ENCODE data around the gene MATN1. TPM values are rescaled to one million over a fixed set of nuclear protein-coding genes. Genes with fewer than 3 reads are reported as not detected.

MATN1 gene
- polyA plus RNA-seq, 1 donor (not counting 4 experiments of a cell fraction or from before 2014, with no cell fraction given), result 0.05 TPM

- H2AFZ ChIP-seq (ENCODE audit: control insufficient read depth, low read length), result no peak overlapping the region
- DNase-seq (ENCODE audit: low read depth, low spot score) (no peak), FAIRE-seq (no peak)
- no peaks in the 10 kb centered on the region for H3K9me3 ChIP-seq (ENCODE audit: control insufficient read depth, low read depth, low read length)
- no peaks in the 10 kb centered on the region for H3K79me2 ChIP-seq (ENCODE audit: control insufficient read depth, insufficient read depth, low read length)
- no peaks in the 10 kb centered on the region for H3K36me3 ChIP-seq (ENCODE audit: control insufficient read depth in 2 of 2, extremely low read depth in 1 of 2, insufficient read depth in 2 of 2, low read length in 2 of 2)
- no peaks in the 10 kb centered on the region for H3K9me1 ChIP-seq (ENCODE audit: control insufficient read depth, extremely low read depth, insufficient read depth, low read length)
- no peaks in the 10 kb centered on the region for H4K20me1 ChIP-seq (ENCODE audit: control insufficient read depth, extremely low read depth, insufficient read depth, low read length)
- no peak overlapping the region for H3K27ac ChIP-seq (ENCODE audit: control insufficient read depth, insufficient read depth, low read length)
- no peaks in the 10 kb centered on the region for H3K4me1 ChIP-seq (ENCODE audit: control insufficient read depth, extremely low read depth, insufficient read depth, low read length)
- H3K9ac ChIP-seq (ENCODE audit: control insufficient read depth, extremely low read depth, insufficient read depth, low read length), result no peak overlapping the region
- dilution Hi-C loops (cut with MboI; ENCODE audit: extremely low pct_ligation_motif_present, low sequenced_read_pairs), result no loop called here
- TF ChIP-seq CTCF (optimal IDR thresholded peaks at IDR 0.05 in 1 of 3, IDR thresholded peaks at IDR 0.05 in 1 of 3, conservative IDR thresholded peaks at IDR 0.05 in 1 of 3; ENCODE audit: extremely low read depth in 1 of 3, insufficient read depth in 2 of 3, low read length in 3 of 3) (no peak), EZH2 (IDR thresholded peaks at IDR 0.05; ENCODE audit: low read length) (no peak)
- no peak overlapping the region for H3K4me3 ChIP-seq (ENCODE audit: control insufficient read depth in 2 of 3, extremely low read depth in 1 of 3, insufficient read depth in 2 of 3, low read depth in 1 of 3, low read length in 3 of 3)
- H3K27me3 ChIP-seq (ENCODE audit: control insufficient read depth, extremely low read depth, insufficient read depth, low read length), result no peaks in the 10 kb centered on the region
- no peak overlapping the region for H3K4me2 ChIP-seq (ENCODE audit: control insufficient read depth, extremely low read depth, insufficient read depth, low read depth, low read length)
Observed at GRCh38 chr1:30731109-30731805, 7.9 kb upstream of the MATN1 start.

- TF ChIP-seq CTCF (optimal IDR thresholded peaks at IDR 0.05 in 1 of 3, IDR thresholded peaks at IDR 0.05 in 1 of 3, conservative IDR thresholded peaks at IDR 0.05 in 1 of 3; ENCODE audit: extremely low read depth in 1 of 3, insufficient read depth in 2 of 3, low read length in 3 of 3) (no peak), EZH2 (IDR thresholded peaks at IDR 0.05; ENCODE audit: low read length) (no peak)
- H3K4me3 ChIP-seq (ENCODE audit: control insufficient read depth in 2 of 3, extremely low read depth in 1 of 3, insufficient read depth in 2 of 3, low read depth in 1 of 3, low read length in 3 of 3), result no peak overlapping the region
- DNase-seq (ENCODE audit: low read depth, low spot score) (no peak), FAIRE-seq (no peak)
- no peak overlapping the region for H3K4me2 ChIP-seq (ENCODE audit: control insufficient read depth, extremely low read depth, insufficient read depth, low read depth, low read length)
- no peaks in the 10 kb centered on the region for H3K9me3 ChIP-seq (ENCODE audit: control insufficient read depth, low read depth, low read length)
- no peaks in the 10 kb centered on the region for H3K9me1 ChIP-seq (ENCODE audit: control insufficient read depth, extremely low read depth, insufficient read depth, low read length)
- no peaks in the 10 kb centered on the region for H4K20me1 ChIP-seq (ENCODE audit: control insufficient read depth, extremely low read depth, insufficient read depth, low read length)
- no peaks in the 10 kb centered on the region for H3K36me3 ChIP-seq (ENCODE audit: control insufficient read depth in 2 of 2, extremely low read depth in 1 of 2, insufficient read depth in 2 of 2, low read length in 2 of 2)
- no peaks in the 10 kb centered on the region for H3K27me3 ChIP-seq (ENCODE audit: control insufficient read depth, extremely low read depth, insufficient read depth, low read length)
- dilution Hi-C loops (cut with MboI; ENCODE audit: extremely low pct_ligation_motif_present, low sequenced_read_pairs), result no loop called here
- no peak overlapping the region for H2AFZ ChIP-seq (ENCODE audit: control insufficient read depth, low read length)
- no peak overlapping the region for H3K27ac ChIP-seq (ENCODE audit: control insufficient read depth, insufficient read depth, low read length)
- H3K9ac ChIP-seq (ENCODE audit: control insufficient read depth, extremely low read depth, insufficient read depth, low read length), result no peak overlapping the region
- H3K79me2 ChIP-seq (ENCODE audit: control insufficient read depth, insufficient read depth, low read length), result no peaks in the 10 kb centered on the region
- H3K4me1 ChIP-seq (ENCODE audit: control insufficient read depth, extremely low read depth, insufficient read depth, low read length), result no peaks in the 10 kb centered on the region
Observed at GRCh38 chr1:30730346-30731108, 7.1 kb upstream of the MATN1 start.

Measured in keratinocyte (primary cell).